T-helper 22 cell (primary cell): ENCODE measurements around the gene LRRN2.

Source experiments
- DNase-seq: peaks from one replicate; pipeline ENCODE4 v3.0.0-alpha.2; 2020; ENCODE audit warnings: low read depth

The LRRN2 gene

DNA sequence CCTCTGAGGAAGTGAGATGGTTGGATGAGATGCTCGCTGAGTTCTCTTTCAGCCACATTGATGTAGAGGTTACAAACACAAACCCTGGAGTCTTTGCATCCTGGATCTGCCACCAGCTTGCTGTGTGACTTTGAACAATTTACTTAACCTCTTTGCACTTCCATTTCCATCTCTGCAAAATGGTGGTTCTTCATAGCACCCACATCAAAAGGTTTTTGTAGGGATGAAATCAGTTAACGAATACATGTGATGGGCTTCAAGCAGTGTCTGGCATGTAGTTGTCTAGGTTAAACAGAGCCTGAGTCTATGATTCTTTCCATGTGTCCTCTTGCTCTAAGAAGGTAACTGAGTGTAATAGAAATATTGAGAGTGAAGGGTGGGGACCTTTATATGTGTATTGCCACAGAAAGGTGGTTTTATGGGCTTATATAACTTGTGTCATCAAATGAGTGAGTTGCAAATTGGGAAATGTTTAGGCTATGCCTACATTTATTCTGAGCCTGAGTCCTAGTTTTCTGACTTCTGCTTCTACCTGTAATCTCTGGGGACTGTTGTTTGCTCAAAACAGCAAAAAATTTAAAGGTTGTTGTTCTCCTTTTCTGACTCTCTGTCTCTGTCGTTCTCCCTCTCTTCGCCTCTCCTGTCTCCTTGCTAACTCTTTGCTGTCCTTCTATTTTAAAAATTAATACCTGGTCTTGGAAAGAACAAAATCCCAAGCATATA is 27.3 kb upstream of the LRRN2 start:
- DNase-seq = no peak

- DNase-seq = no peak
Observed at GRCh38 chr1:204711947-204712701, 26.6 kb upstream of the LRRN2 start.

GRCh38 chr1:204711103-204711946 is 25.8 kb upstream of the LRRN2 start:
- DNase-seq = no peak

DNA sequence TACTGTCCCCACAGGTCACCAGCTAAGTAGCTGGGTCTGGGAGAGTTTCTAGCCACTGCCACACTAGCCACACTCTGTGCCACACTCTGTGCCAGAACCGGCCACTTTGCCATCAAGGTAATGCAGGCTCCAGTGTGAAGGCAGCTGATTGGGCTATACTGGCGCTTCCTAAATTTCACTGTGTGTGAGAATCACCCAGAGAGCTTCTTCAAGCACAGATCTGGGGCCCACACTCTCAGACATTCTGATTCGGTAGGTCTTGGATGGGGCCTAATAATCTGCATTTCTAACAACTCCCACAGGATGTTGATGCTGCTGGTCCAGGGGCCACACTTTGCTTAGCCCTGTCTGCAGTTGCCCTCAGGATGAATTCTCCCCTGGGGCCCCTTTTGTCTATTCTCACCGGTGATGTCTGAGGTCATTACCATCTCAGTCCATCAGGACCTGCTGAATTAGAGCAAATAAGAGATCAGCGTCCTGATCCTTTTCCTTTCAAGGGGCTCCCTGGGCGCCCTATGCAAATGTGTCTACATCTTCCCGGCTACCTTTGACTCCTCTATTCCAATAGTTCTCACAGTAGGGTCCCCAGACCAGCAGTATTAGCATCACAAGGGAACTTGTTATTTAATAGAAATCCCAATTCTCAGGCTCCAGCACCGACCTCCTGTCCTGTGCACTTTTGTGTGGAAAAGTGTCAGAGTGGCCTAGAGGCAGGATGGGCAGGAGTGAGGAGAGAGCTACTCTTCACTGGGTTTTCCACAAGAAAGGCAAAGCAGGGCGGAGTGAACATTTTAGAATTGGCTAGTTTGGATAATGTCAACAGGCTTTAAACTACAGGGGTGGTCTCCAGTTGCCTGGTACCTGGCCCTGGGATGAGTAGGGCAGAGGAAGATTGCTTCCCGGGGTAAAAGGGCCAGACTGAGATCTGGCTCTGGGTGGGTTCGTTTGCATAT is 24.7 kb upstream of the LRRN2 start:
- DNase-seq = no peak

GRCh38 chr1:204709021-204709420 is 23.5 kb upstream of the LRRN2 start:
- DNase-seq = no peak

DNA sequence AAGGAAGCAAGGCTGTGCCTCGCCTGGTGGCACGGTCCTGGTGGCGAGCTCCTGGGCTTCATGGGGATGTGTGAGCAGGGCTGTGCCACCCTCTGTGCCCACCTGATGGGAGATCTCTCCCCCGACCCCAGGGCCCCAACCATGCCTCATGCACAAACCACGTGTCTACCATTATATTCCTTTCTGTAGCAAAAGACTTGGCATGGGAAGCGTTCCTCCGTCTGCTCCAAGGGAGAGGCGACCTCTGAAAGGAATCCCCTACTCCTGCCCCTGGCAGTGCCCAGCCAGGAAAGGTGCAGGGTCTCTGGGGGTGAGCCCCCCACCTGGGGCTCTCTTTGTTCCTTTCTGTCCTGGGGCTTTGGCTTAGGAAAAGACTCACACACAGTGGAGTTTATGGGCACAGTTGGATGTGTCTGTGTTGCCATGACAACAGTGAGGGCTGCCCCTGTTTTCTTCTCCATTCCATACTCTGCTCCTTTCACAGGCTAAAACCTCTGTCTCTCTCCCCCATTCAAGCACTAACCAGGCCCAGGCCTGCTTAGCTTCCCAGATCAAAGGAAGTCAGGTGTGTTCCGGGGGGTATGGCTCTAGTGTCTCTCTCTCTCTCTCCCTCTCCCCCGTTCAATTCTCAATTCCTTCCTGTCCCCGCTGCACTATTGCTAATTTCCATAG is 21.4 kb upstream of the LRRN2 start:
- no peak for DNase-seq

GRCh38 chr1:204705888-204706837 is 20.6 kb upstream of the LRRN2 start:
- no peak for DNase-seq

DNA sequence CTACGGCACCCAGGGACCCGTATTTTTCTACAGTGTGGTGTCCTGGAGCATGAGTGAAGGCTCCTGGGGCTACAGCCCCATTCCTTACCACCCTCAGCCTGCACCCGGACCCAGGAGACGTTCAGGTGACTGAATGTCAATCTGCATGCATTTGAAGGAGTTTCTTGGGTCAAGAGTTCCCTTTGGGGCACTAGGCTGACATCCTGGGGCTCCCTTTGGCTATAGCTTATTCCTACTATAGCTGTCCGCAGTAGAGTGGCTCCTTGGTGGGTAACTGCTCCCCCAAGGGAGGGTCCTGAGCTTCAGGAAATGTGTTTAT is 19.9 kb upstream of the LRRN2 start:
- no peak for DNase-seq

DNA sequence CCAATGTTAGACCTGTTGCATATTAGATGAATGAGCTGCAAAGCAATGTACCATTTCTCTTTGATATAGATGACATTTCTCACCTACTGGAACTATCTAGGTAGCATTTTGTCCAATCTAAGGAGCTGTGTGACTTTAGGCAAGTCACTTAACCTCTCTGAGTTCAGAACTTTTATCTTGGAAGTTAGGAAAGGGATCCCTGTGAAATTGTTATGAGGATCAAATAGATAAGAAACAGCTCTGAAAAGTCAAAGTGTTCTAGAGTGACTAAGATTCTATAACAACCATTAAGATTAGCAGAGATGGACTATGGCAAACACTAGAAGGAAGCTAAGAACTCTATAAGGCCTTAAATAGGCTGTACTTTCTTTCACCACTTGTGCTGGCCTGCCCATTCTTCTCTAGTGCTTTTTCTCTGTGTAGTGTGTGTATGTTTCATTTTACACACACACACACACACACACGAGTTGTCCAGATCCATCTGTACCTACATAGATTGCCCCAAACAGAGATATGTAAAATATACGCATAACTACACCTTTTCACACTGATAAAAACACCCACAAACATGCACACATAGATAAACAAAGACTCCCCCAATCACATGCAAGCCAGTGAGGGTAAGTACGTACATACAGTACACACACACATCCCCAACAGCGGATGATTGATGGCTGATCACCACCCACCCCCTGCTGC is 19.4 kb upstream of the LRRN2 start:
- DNase-seq = no peak

DNA sequence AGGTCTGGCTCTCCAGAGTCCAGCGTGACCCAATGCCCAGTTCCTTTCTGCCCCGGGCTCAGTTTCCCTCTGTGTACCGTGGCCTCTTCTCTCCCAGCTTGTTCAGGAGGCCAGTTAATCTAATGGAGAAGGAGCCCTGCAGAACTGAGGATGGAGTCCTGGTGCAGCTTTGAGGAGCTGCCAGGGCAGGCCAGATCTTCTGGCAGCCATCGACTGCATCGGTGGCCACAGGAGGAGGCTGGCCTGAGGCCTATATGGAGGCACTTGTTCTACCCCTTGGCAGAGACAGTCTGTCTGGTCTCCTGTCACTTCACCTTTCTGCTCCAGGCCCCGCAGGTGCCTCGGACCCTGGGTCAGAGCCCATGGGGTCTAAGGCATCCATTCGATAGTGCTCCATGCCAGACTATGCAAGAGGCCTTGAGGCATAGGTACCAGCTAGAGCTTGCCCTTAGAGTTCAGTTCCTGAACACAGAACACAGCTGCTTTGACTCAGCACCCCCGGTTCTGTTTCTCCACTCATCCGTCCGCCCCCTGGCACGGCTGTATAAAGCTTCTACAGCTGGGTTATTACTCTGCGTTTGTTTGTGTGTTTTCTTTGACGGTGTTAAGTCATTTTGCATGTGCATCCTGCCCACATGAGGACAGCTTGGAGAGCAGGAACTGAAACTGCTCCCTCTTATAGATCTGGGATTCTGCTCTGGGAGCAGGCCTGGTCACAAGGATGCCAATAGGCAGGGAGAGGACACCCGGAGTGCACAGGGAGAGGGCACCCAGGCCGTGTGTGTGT is 18.5 kb upstream of the LRRN2 start:
- DNase-seq = no peak

GRCh38 chr1:204703268-204703664 is 17.7 kb upstream of the LRRN2 start:
- DNase-seq = no peak

DNA sequence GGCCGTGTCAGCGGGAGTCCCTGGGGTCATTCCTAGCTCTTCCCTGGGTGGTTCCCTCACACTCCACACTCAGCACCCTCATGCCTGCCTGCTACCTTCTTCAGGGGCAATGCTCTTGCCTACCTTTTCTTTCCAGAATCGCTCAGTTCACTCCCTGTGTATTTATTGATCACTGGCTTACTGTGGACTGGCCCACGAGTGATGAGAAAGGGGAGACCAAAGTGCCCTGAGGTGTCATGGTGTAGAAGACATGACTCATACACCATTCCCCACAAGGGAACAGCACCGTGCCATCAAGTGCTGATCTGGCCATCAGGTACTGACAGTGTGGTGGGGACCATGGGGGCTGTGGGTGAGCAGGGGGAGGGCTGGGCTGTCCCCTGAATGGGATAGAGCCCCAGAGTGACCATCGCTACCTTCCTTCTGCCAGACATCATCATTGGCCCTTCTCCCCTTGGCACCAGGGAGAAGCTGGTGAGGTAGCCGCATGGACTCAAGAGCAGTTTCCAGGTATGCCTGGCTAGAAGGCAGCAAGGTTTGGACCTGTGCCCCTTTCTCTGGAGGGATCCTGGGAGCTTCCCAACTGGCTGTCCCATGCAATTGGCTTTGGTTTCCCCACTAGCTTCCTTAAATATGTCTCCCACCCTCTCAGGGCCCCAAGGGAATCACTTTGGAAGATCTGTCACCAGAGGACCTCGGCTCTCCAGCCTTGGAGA is 17.2 kb upstream of the LRRN2 start:
- DNase-seq = no peak

DNA sequence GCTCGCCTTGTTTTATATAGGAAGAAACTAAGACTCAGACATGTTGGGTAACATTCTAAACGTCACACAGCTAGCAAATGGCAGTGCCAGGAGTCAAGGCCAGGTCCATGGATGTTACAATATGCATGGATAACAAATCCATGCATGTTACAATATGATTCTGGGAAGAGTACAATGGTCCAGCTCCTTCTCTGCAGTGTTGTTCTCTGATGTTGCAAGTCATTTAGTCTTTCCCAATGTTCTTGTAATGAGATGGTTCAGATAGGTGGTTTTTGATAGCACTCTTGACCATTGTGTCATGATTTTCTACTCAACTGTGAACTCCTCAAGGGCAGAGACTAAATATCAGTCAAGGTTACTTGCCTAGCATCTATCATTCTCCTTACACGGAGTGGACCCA is 15.7 kb upstream of the LRRN2 start:
- DNase-seq = no peak

- no peak for DNase-seq
Observed at GRCh38 chr1:204697893-204698292, 12.4 kb upstream of the LRRN2 start.

GRCh38 chr1:204696606-204697005 is 11.1 kb upstream of the LRRN2 start:
- no peak for DNase-seq

GRCh38 chr1:204695692-204696091 is 10.2 kb upstream of the LRRN2 start:
- DNase-seq = no peak

DNA sequence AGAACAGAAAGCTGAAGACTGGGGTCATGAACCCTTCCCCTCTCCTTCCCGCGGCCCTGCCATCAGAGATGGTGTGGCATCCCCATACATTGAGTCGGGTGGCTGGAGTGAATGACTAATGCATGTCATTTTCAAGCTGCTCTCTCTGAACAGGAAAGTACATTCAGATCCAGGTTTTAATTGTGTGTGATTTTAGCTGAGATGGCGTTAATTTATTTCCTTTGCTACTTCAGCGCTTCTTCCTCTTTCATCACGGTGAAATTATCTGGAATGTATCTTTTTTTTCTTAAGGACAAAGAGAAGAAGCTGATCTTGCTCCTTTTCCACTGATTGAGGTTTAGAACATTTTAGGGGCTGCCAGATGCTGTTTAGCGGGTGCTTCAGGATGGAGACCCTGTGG is 8.6 kb upstream of the LRRN2 start:
- DNase-seq = no peak

GRCh38 chr1:204692841-204693356 is 7.4 kb upstream of the LRRN2 start:
- no peak for DNase-seq
